ENCODE measurements around the gene EPHB1.

GRCh38 chr3:134881305-134881704, 86.2 kb downstream of the EPHB1 start:
- TF ChIP-seq CTCF (IDR thresholded peaks at IDR 0.05) (no peak), POLR2A (IDR thresholded peaks at IDR 0.05) (no peak)
